Neural progenitor cell (in vitro differentiated cells): Measurements from ENCODE around the gene PNMT. TPM values are rescaled to one million over a fixed set of nuclear protein-coding genes. Genes with fewer than 3 reads are reported as not detected.
"Not testable (repeated sequence)": the region's sequence is repeated elsewhere in the genome, so short reads cannot be mapped to it uniquely, and the experiment has no call there.

Experiments
- DNase-seq: peaks from one replicate; pipeline ENCODE4 v3.0.0-alpha.2; 2016; ENCODE audit warnings: low spot score
- H2AFZ ChIP-seq: fragments of 200-600 bp; sonication (generic); replicated peaks from 2 replicates; pipeline ENCODE4 v1.6.1; 2016; ENCODE audit warnings: antibody characterized with exemption
- H3F3A ChIP-seq: fragments of 200-600 bp; sonication (generic); 2 replicates; pipeline ENCODE4 v1.6.1; 2016; ENCODE audit warnings: antibody characterized with exemption, low read depth
- H3K27ac ChIP-seq: fragments of 200-600 bp; sonication (generic); 2 replicates; pipeline ENCODE4 v1.5.1; 2016; ENCODE audit warnings: mild to moderate bottlenecking
- H3K27me3 ChIP-seq: fragments of 200-600 bp; sonication (generic); 2 replicates; pipeline ENCODE4 v1.6.1; 2016; ENCODE audit warnings: mild to moderate bottlenecking, moderate library complexity
- H3K36me3 ChIP-seq: fragments of 200-600 bp; sonication (generic); 2 replicates; pipeline ENCODE4 v1.5.1; 2016
- H3K4me1 ChIP-seq: fragments of 200-600 bp; sonication (generic); 2 replicates; pipeline ENCODE4 v1.6.1; 2016; ENCODE audit warnings: mixed run types
- H3K4me2 ChIP-seq: fragments of 200-600 bp; sonication (generic); 2 replicates; pipeline ENCODE4 v1.6.1; 2016
- H3K4me3 ChIP-seq: fragments of 200-600 bp; sonication (generic); 2 replicates; pipeline ENCODE4 v1.5.1; 2016
- H3K79me2 ChIP-seq: fragments of 200-600 bp; sonication (generic); 2 replicates; pipeline ENCODE4 v1.6.1; 2016; ENCODE audit warnings: low read depth
- H3K9ac ChIP-seq: fragments of 200-600 bp; sonication (generic); 2 replicates; pipeline ENCODE4 v1.6.1; 2016
- H3K9me3 ChIP-seq: fragments of 200-600 bp; sonication (generic); 2 replicates; pipeline ENCODE4 v1.5.1; 2016; ENCODE audit warnings: low read depth
- H4K20me1 ChIP-seq: fragments of 200-600 bp; sonication (generic); 2 replicates; pipeline ENCODE4 v1.6.1; 2016; ENCODE audit warnings: low read depth
- H3K27ac Mint-ChIP-seq: 3 replicates; pipeline ENCODE4 v1.8.0; 2021; ENCODE audit warnings: mixed read lengths
- H3K27me3 Mint-ChIP-seq: 2 replicates; pipeline ENCODE4 v1.8.0; 2022; ENCODE audit warnings: low read depth, mild to moderate bottlenecking, inconsistent platforms, moderate library complexity, mixed read lengths; ENCODE audit not compliant: insufficient read depth
- H3K36me3 Mint-ChIP-seq: 3 replicates; pipeline ENCODE4 v1.8.0; 2021; ENCODE audit warnings: mixed read lengths
- H3K4me1 Mint-ChIP-seq: 3 replicates; pipeline ENCODE4 v1.8.0; 2021; ENCODE audit warnings: mixed read lengths
- H3K4me3 Mint-ChIP-seq: 3 replicates; pipeline ENCODE4 v1.8.0; 2021; ENCODE audit warnings: mild to moderate bottlenecking, moderate library complexity, mixed read lengths
- H3K9me3 Mint-ChIP-seq: 3 replicates; pipeline ENCODE4 v1.8.0; 2020; ENCODE audit warnings: mixed read lengths
- EZH2 ChIP-seq: fragments of 200-600 bp; sonication (generic); IDR thresholded peaks from 2 replicates; pipeline ENCODE4 v1.6.1; 2017; ENCODE audit warnings: antibody characterized with exemption, mild to moderate bottlenecking, moderate library complexity
- EZH2phosphoT487 ChIP-seq: fragments of 200-600 bp; sonication (generic); IDR thresholded peaks from 2 replicates; pipeline ENCODE4 v1.6.1; 2017; ENCODE audit warnings: antibody characterized with exemption
- total RNA-seq: library from RNA; depleted of rRNA; stranded (reverse); fragments of >200 nt; gene quantifications from 2 replicates; pipeline ENCODE4 v1.2.3, GENCODE V29; 2015; ENCODE audit warnings: low replicate concordance
- TF ChIP-seq, protein P1 (sequence below): fragments of 200-600 bp; sonication (generic); IDR thresholded peaks from 2 replicates; pipeline ENCODE4 v1.5.1; 2017; ENCODE audit warnings: antibody characterized with exemption, mild to moderate bottlenecking

Gene PNMT
- total RNA-seq, 1 donor from 2014 or later: not detected

DNA sequence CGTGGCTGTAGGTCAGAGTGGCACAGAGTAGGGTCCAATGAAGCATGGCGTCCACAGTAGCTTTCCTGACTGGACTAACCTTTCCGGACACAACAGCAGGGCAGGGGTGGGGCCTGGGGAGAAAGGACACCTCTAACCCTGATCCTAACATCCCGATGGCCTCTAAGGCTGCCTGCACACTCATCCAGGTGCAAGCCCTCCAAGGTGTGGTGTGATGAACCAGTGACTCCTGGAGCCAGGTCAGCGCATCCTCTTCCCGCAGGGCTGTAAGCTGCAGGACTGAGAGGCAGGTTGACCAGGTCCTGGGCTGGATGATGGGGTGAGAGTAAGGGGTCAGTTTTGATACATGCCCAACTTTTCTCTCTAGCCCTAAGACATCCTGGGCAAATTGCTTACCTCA lies 28.5 kb downstream of the PNMT start:
- H3K9me3 ChIP-seq: no peaks in the 10 kb centered on the region
- Mint-ChIP-seq H3K9me3 (no peaks in the 10 kb centered on the region), H3K4me1 (peaks cover 50% of the 10 kb centered on the region), H3K27me3 (peaks cover 5% of the 10 kb centered on the region), H3K27ac (no peak overlapping the region), H3K36me3 (peaks cover 2% of the 10 kb centered on the region), H3K4me3 (peak overlapping the region; percentile 64)
- H3K27me3 ChIP-seq: no peaks in the 10 kb centered on the region
- no peaks in the 10 kb centered on the region for H3K36me3 ChIP-seq
- peaks cover 41% of the 10 kb centered on the region for H3K4me1 ChIP-seq
- H3K27ac ChIP-seq: no peak overlapping the region
- no peak overlapping the region for H3K4me3 ChIP-seq
- TF ChIP-seq, protein P1, sequence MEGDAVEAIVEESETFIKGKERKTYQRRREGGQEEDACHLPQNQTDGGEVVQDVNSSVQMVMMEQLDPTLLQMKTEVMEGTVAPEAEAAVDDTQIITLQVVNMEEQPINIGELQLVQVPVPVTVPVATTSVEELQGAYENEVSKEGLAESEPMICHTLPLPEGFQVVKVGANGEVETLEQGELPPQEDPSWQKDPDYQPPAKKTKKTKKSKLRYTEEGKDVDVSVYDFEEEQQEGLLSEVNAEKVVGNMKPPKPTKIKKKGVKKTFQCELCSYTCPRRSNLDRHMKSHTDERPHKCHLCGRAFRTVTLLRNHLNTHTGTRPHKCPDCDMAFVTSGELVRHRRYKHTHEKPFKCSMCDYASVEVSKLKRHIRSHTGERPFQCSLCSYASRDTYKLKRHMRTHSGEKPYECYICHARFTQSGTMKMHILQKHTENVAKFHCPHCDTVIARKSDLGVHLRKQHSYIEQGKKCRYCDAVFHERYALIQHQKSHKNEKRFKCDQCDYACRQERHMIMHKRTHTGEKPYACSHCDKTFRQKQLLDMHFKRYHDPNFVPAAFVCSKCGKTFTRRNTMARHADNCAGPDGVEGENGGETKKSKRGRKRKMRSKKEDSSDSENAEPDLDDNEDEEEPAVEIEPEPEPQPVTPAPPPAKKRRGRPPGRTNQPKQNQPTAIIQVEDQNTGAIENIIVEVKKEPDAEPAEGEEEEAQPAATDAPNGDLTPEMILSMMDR: no peak
- TF ChIP-seq EZH2 (no peak), EZH2phosphoT487 (no peak)
- H3K9ac ChIP-seq: no peak overlapping the region
- H2AFZ ChIP-seq: no peak overlapping the region
- DNase-seq: no peak
- peaks cover 30% of the 10 kb centered on the region for H3K79me2 ChIP-seq
- peak overlapping the region; percentile 80 for H3K4me2 ChIP-seq
- H4K20me1 ChIP-seq: peaks cover 10% of the 10 kb centered on the region
- peaks cover 45% of the 10 kb centered on the region for H3F3A ChIP-seq

DNA sequence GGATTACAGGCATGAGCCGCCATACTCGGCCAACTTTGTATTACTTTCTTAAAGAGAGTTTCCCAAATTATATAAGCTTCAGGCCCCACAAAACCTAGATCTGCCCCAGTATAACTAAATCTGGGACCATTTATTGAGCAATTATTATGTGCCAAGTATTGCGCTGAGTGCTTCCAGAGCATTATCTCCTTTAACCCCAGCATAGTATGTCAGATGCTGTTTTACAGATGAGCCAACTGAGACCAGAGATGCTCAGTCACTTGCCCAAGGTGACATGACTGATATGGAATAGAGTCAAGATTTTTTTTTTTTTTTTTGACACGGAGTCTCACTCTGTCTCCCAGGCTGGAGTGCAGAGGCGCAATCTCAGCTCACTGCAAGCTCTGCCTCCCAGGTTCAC lies 29.7 kb downstream of the PNMT start:
- H3F3A ChIP-seq: peaks cover 48% of the 10 kb centered on the region
- H3K9me3 ChIP-seq: no peaks in the 10 kb centered on the region
- H3K79me2 ChIP-seq: peaks cover 43% of the 10 kb centered on the region
- no peak overlapping the region for H3K9ac ChIP-seq
- H3K4me1 ChIP-seq: peaks cover 53% of the 10 kb centered on the region
- no peak overlapping the region for H3K4me3 ChIP-seq
- peaks cover 58% of the 10 kb centered on the region for H3K4me1 Mint-ChIP-seq
- H3K27me3 ChIP-seq: no peaks in the 10 kb centered on the region
- no peaks in the 10 kb centered on the region for H3K9me3 Mint-ChIP-seq
- H3K27ac ChIP-seq: no peak overlapping the region
- no peak overlapping the region for H3K27ac Mint-ChIP-seq
- TF ChIP-seq, protein P1: no peak
- TF ChIP-seq EZH2: no peak
- TF ChIP-seq EZH2phosphoT487: no peak
- H2AFZ ChIP-seq: no peak overlapping the region
- no peak overlapping the region for H3K4me3 Mint-ChIP-seq
- peaks cover 22% of the 10 kb centered on the region for H4K20me1 ChIP-seq
- H3K36me3 Mint-ChIP-seq: peaks cover 2% of the 10 kb centered on the region
- peaks cover 6% of the 10 kb centered on the region for H3K27me3 Mint-ChIP-seq
- DNase-seq: no peak
- H3K4me2 ChIP-seq: no peak overlapping the region
- H3K36me3 ChIP-seq: no peaks in the 10 kb centered on the region

DNA sequence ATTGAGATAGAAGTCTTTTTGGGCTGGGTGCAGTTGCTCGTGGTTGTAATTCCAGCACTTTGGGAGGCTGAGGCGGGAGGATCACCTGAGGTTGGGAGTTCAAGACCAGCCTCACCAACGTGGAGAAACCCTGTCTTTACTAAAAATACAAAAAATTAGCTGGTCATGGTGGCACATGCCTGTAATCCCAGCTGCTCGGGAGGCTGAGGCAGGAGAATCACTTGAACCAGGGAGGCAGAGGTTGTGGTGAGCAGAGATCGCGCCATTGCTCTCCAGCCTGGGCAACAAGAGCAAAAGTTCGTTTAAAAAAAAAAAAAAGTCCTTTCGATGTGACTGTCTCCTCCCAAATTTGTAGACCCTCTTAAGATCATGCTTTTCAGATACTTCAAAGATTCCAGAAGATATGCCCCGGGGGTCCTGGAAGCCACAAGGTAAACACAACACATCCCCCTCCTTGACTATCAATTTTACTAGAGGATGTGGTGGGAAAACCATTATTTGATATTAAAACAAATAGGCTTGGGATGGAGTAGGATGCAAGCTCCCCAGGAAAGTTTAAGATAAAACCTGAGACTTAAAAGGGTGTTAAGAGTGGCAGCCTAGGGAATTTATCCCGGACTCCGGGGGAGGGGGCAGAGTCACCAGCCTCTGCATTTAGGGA lies 31.0 kb downstream of the PNMT start:
- not testable (repeated sequence) for H3K9me3 Mint-ChIP-seq, H3K36me3 ChIP-seq, H3K36me3 Mint-ChIP-seq, H3K27me3 ChIP-seq, H3K9me3 ChIP-seq, H3K27me3 Mint-ChIP-seq, DNase-seq
- H3K79me2 ChIP-seq: peaks cover 56% of the 10 kb centered on the region
- peak overlapping the region; percentile 80 for H3K9ac ChIP-seq
- H3K4me2 ChIP-seq: peak overlapping the region; percentile 88
- H3K4me1 ChIP-seq: peaks cover 63% of the 10 kb centered on the region
- peaks cover 35% of the 10 kb centered on the region for H4K20me1 ChIP-seq
- H2AFZ ChIP-seq: peak overlapping the region; percentile 46
- peak overlapping the region; percentile 26 for H3K27ac ChIP-seq
- H3K4me3 Mint-ChIP-seq: peak overlapping the region; percentile 99
- H3K4me3 ChIP-seq: peak overlapping the region; percentile 96
- peak overlapping the region; percentile 98 for H3K27ac Mint-ChIP-seq
- peaks cover 50% of the 10 kb centered on the region for H3F3A ChIP-seq
- H3K4me1 Mint-ChIP-seq: peaks cover 61% of the 10 kb centered on the region

DNA sequence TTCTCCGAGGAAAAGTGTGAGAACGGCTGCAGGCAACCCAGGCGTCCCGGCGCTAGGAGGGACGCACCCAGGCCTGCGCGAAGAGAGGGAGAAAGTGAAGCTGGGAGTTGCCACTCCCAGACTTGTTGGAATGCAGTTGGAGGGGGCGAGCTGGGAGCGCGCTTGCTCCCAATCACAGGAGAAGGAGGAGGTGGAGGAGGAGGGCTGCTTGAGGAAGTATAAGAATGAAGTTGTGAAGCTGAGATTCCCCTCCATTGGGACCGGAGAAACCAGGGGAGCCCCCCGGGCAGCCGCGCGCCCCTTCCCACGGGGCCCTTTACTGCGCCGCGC lies 31.5 kb downstream of the PNMT start, which contains the start of gene ERBB2:
TSS of gene ERBB2 (plus strand) at position 247 of the 330 bp plus-strand sequence. CDS start 175 bp downstream, outside the sequence.
- Mint-ChIP-seq H3K36me3 (peaks cover 2% of the 10 kb centered on the region), H3K9me3 (no peaks in the 10 kb centered on the region), H3K4me3 (peak within 1 kb of the TSS; percentile 99), H3K27ac (peak within 1 kb of the TSS; percentile 98), H3K27me3 (peaks cover 10% of the 10 kb centered on the region), H3K4me1 (peaks cover 56% of the 10 kb centered on the region)
- TF ChIP-seq EZH2phosphoT487 (no peak), EZH2 (no peak)
- TF ChIP-seq, protein P1: no peak
- Histone ChIP-seq H3K36me3 (no peaks in the 10 kb centered on the region), H3K79me2 (peaks cover 61% of the 10 kb centered on the region), H3K27me3 (no peaks in the 10 kb centered on the region), H3K4me1 (peaks cover 63% of the 10 kb centered on the region), H3F3A (peaks cover 50% of the 10 kb centered on the region), H3K4me3 (peak within 1 kb of the TSS; percentile 96), H2AFZ (peak within 1 kb of the TSS; percentile 46), H4K20me1 (peaks cover 40% of the 10 kb centered on the region), H3K9ac (peak within 1 kb of the TSS; percentile 80), H3K27ac (peak within 1 kb of the TSS; percentile 26), H3K9me3 (no peaks in the 10 kb centered on the region), H3K4me2 (peak within 1 kb of the TSS; percentile 88)
- DNase-seq: peak; percentile 85
